HG02840 (cell line): ENCODE data around the gene CCDC57.
"Not testable (repeated sequence)": the region's sequence is repeated elsewhere in the genome, so short reads cannot be mapped to it uniquely, and the experiment has no call there.

Experiments
- ATAC-seq: cut with Tn5 transposase; IDR thresholded peaks from one replicate; pipeline ENCODE4 v1.9.1; 2021; ENCODE audit warnings: mild to moderate bottlenecking, moderate library complexity, moderate number of reproducible peaks; ENCODE audit not compliant: unreplicated experiment, low FRiP score

CCDC57 gene

GRCh38 chr17:82158825-82159224 is 53.8 kb downstream of the CCDC57 start:
- ATAC-seq, result no peak

- no peak for ATAC-seq
Observed at GRCh38 chr17:82157046-82158035, 55.3 kb downstream of the CCDC57 start.

- no peak for ATAC-seq
Observed at GRCh38 chr17:82156284-82156925, 56.2 kb downstream of the CCDC57 start.

GRCh38 chr17:82155606-82156005 is 57.0 kb downstream of the CCDC57 start:
- no peak for ATAC-seq

- no peak for ATAC-seq
Observed at GRCh38 chr17:82154881-82155331, 57.7 kb downstream of the CCDC57 start.

GRCh38 chr17:82153745-82154375 is 58.8 kb downstream of the CCDC57 start:
- no peak for ATAC-seq

GRCh38 chr17:82153295-82153691 is 59.3 kb downstream of the CCDC57 start:
- ATAC-seq, result no peak

GRCh38 chr17:82152556-82153294 is 59.9 kb downstream of the CCDC57 start:
- no peak for ATAC-seq

- ATAC-seq, result no peak
Observed at GRCh38 chr17:82152114-82152513, 60.5 kb downstream of the CCDC57 start.

GRCh38 chr17:82151106-82151957 is 61.3 kb downstream of the CCDC57 start:
- no peak for ATAC-seq

GRCh38 chr17:82149401-82150099 is 63.1 kb downstream of the CCDC57 start:
- ATAC-seq, result no peak

GRCh38 chr17:82148997-82149396 is 63.6 kb downstream of the CCDC57 start:
- no peak for ATAC-seq

- ATAC-seq, result no peak
Observed at GRCh38 chr17:82148011-82148410, 64.6 kb downstream of the CCDC57 start.

- no peak for ATAC-seq
Observed at GRCh38 chr17:82146663-82147654, 65.7 kb downstream of the CCDC57 start.

GRCh38 chr17:82145550-82146155 is 67.0 kb downstream of the CCDC57 start:
- no peak for ATAC-seq

GRCh38 chr17:82143333-82143732 is 69.3 kb downstream of the CCDC57 start:
- no peak for ATAC-seq

GRCh38 chr17:82139961-82140360 is 72.7 kb downstream of the CCDC57 start:
- ATAC-seq, result not testable (repeated sequence)
